ENCODE data around the gene NLRP9.

GRCh38 chr19:55677572-55678028, 60.6 kb downstream of the NLRP9 start:
- no peak for TF ChIP-seq CTCF (IDR thresholded peaks at IDR 0.05; ENCODE audit: low read depth, low read length, poor library complexity, severe bottlenecking)
- TF ChIP-seq EZH2phosphoT487 (IDR thresholded peaks at IDR 0.05; ENCODE audit: borderline replicate concordance, low read length) = no peak
